H1 (cell line): ENCODE measurements around the gene GNAQ. TPM values are rescaled to one million over a fixed set of nuclear protein-coding genes. Genes with fewer than 3 reads are reported as not detected.

Experiments
- CTCF ChIA-PET: fragments of 300-600 bp; sonication (Branson Sonifier 250); formaldehyde crosslinking; loops from one replicate; lab custom pipeline; 2021; ENCODE audit not compliant: partially characterized antibody; lab: Charles Lee
- POLR2A ChIA-PET: fragments of 300-600 bp; sonication (Branson Sonifier 250); formaldehyde crosslinking; loops from one replicate; lab custom pipeline; 2021; ENCODE audit warnings: inconsistent platforms; ENCODE audit not compliant: partially characterized antibody; lab: Charles Lee
- DNase-seq, 2 experiments: peaks; one replicate each; pipeline versions ENCODE4 v3.0.0 to v3.0.0-alpha.2; 2010 to 2022; ENCODE audit warnings: low spot score in 2 of 2, low read depth in 1 of 2, mixed read lengths in 1 of 2
- FAIRE-seq: peaks from 2 replicates; lab custom pipeline; 2011; peaks lifted over from hg19 to GRCh38; lab: Jason Lieb, UNC
- H2AFZ ChIP-seq: 2 replicates; pipeline ENCODE4 v1.8.1; 2012; ENCODE audit warnings: low read length, inconsistent platforms
- H2AK5ac ChIP-seq: 2 replicates; pipeline ENCODE4 v1.6.1; 2013; ENCODE audit warnings: low read depth, low read length
- H2BK120ac ChIP-seq: replicated peaks from 2 replicates; pipeline ENCODE3; 2013; ENCODE audit warnings: low read depth, low read length, inconsistent platforms
- H2BK12ac ChIP-seq: 2 replicates; pipeline ENCODE4 v1.6.1; 2013; ENCODE audit warnings: low read depth, low read length
- H2BK15ac ChIP-seq: 2 replicates; pipeline ENCODE4 v1.6.1; 2013; ENCODE audit warnings: low read length
- H2BK20ac ChIP-seq: 2 replicates; pipeline ENCODE4 v1.6.1; 2013; ENCODE audit warnings: low read length
- H2BK5ac ChIP-seq: 2 replicates; pipeline ENCODE4 v1.6.1; 2013; ENCODE audit warnings: low read depth, low read length
- H3K14ac ChIP-seq: 2 replicates; pipeline ENCODE4 v1.6.1; 2013; ENCODE audit warnings: inconsistent platforms; ENCODE audit not compliant: insufficient read length
- H3K18ac ChIP-seq: 2 replicates; pipeline ENCODE4 v1.6.1; 2013; ENCODE audit warnings: low read length; ENCODE audit errors: extremely low read depth
- H3K23ac ChIP-seq: 2 replicates; pipeline ENCODE4 v1.6.1; 2013; ENCODE audit warnings: inconsistent platforms; ENCODE audit not compliant: insufficient read length
- H3K23me2 ChIP-seq: 2 replicates; pipeline ENCODE4 v1.6.1; 2013; ENCODE audit warnings: low read depth, low read length
- H3K27ac ChIP-seq: 2 replicates; pipeline ENCODE4 v1.6.1; 2011; ENCODE audit warnings: low read depth, low read length, inconsistent platforms
- H3K27me3 ChIP-seq, 4 experiments: replicated peaks in 1 of 4; 1 replicate in 1 of 4; 2 replicates in 3 of 4; pipeline versions ENCODE4 v1.6.1 to v1.8.1; 2011 to 2013; ENCODE audit warnings: low read length in 3 of 4, mild to moderate bottlenecking in 3 of 4, inconsistent platforms in 2 of 4, mixed read lengths in 2 of 4, moderate library complexity in 1 of 4; ENCODE audit not compliant: control insufficient read depth in 3 of 4, insufficient read depth in 3 of 4; ENCODE audit errors: extremely low read depth in 1 of 4
- H3K36me3 ChIP-seq, 4 experiments: 2 replicates each; pipeline versions ENCODE4 v1.6.1 to v1.8.1; 2011 to 2013; ENCODE audit warnings: mild to moderate bottlenecking in 4 of 4, low read length in 3 of 4, moderate library complexity in 2 of 4, control low read depth in 1 of 4, inconsistent platforms in 1 of 4; ENCODE audit not compliant: insufficient read depth in 4 of 4, control insufficient read depth in 2 of 4
- H3K4ac ChIP-seq: replicated peaks from 2 replicates; pipeline ENCODE3; 2013; ENCODE audit warnings: low read length, low read depth, mixed read lengths, inconsistent platforms; ENCODE audit not compliant: insufficient read length
- H3K4me1 ChIP-seq, 4 experiments: replicated peaks in 1 of 4; 1 replicate in 1 of 4; 2 replicates in 3 of 4; pipeline versions ENCODE4 v1.6.1 to v1.8.1; 2011 to 2013; ENCODE audit warnings: low read length in 3 of 4, inconsistent platforms in 2 of 4, mixed read lengths in 1 of 4; ENCODE audit not compliant: insufficient read depth in 4 of 4, control insufficient read depth in 3 of 4
- H3K4me2 ChIP-seq, 2 experiments: 2 replicates each; pipeline versions ENCODE4 v1.6.1 to v1.8.1; 2011 to 2013; ENCODE audit warnings: low read depth in 2 of 2, low read length in 2 of 2, control low read depth in 1 of 2, inconsistent platforms in 1 of 2, mild to moderate bottlenecking in 1 of 2; ENCODE audit not compliant: insufficient read depth in 1 of 2
- H3K4me3 ChIP-seq, 4 experiments: fragments of 200-600, 300-600 bp in 1 of 4; sonication (generic), shearing (Covaris generic), sonication (Bioruptor Twin) in 1 of 4; 2 replicates each; pipeline versions ENCODE4 v1.5.1 to v1.8.1; 2011 to 2016; ENCODE audit warnings: low read length in 4 of 4, low read depth in 3 of 4, control low read depth in 2 of 4, inconsistent platforms in 2 of 4, mild to moderate bottlenecking in 2 of 4, mixed read lengths in 1 of 4, moderate library complexity in 1 of 4; ENCODE audit not compliant: insufficient read depth in 2 of 4; ENCODE audit errors: extremely low read depth in 1 of 4
- H3K56ac ChIP-seq: replicated peaks from 2 replicates; pipeline ENCODE3; 2013; ENCODE audit warnings: low read depth, mild to moderate bottlenecking, mixed read lengths, low read length, inconsistent platforms; ENCODE audit not compliant: insufficient read length
- H3K79me1 ChIP-seq: 2 replicates; pipeline ENCODE4 v1.6.1; 2013; ENCODE audit warnings: low read depth, low read length, control low read depth
- H3K79me2 ChIP-seq, 2 experiments: 2 replicates each; pipeline versions ENCODE4 v1.6.1 to v1.8.1; 2012 to 2013; ENCODE audit warnings: low read length in 2 of 2, mild to moderate bottlenecking in 2 of 2, inconsistent platforms in 1 of 2; ENCODE audit not compliant: insufficient read depth in 2 of 2, control insufficient read depth in 1 of 2
- H3K9ac ChIP-seq, 4 experiments: replicated peaks in 1 of 4; 1 replicate in 1 of 4; 2 replicates in 3 of 4; pipeline versions ENCODE4 v1.6.1 to v1.8.1; 2011 to 2013; ENCODE audit warnings: low read depth in 3 of 4, low read length in 3 of 4, control low read depth in 2 of 4, mild to moderate bottlenecking in 2 of 4, moderate library complexity in 2 of 4, inconsistent platforms in 1 of 4; ENCODE audit errors: extremely low read depth in 1 of 4
- H3K9me3 ChIP-seq, 2 experiments: 2 replicates each; pipeline versions ENCODE4 v1.6.1 to v1.8.1; 2012 to 2013; ENCODE audit warnings: mild to moderate bottlenecking in 2 of 2, moderate library complexity in 2 of 2, control low read depth in 1 of 2, inconsistent platforms in 1 of 2, low read depth in 1 of 2, low read length in 1 of 2, mixed read lengths in 1 of 2; ENCODE audit not compliant: insufficient read depth in 2 of 2
- H4K20me1 ChIP-seq, 2 experiments: replicated peaks in 1 of 2; 2 replicates each; pipeline versions ENCODE3 to v1.8.1; 2011 to 2013; ENCODE audit warnings: inconsistent platforms in 2 of 2, low read length in 2 of 2, mild to moderate bottlenecking in 1 of 2; ENCODE audit not compliant: insufficient read depth in 2 of 2, control insufficient read depth in 1 of 2
- H4K5ac ChIP-seq: 2 replicates; pipeline ENCODE4 v1.6.1; 2013; ENCODE audit warnings: low read length, low read depth, mixed read lengths, inconsistent platforms; ENCODE audit not compliant: insufficient read length
- H4K8ac ChIP-seq: 2 replicates; pipeline ENCODE4 v1.8.0; 2013; ENCODE audit warnings: mild to moderate bottlenecking, moderate library complexity, low read length, inconsistent platforms; ENCODE audit not compliant: insufficient read depth; ENCODE audit errors: extremely low read depth
- H4K91ac ChIP-seq: replicated peaks from 2 replicates; pipeline ENCODE3; 2013; ENCODE audit warnings: low read length, mixed read lengths, inconsistent platforms; ENCODE audit not compliant: insufficient read length
- ASH2L ChIP-seq: fragments of 200-600, 300-600 bp; sonication (generic); IDR thresholded peaks from one replicate; pipeline ENCODE4 v1.7.1; 2017; ENCODE audit warnings: low read length
- ATF3 ChIP-seq: IDR thresholded peaks from 2 replicates; pipeline ENCODE4 v1.6.1; 2011; ENCODE audit warnings: low read depth, mild to moderate bottlenecking, low read length; ENCODE audit not compliant: insufficient read depth
- CTBP2 ChIP-seq: IDR thresholded peaks from 2 replicates; pipeline ENCODE4 v1.7.0; 2011; ENCODE audit warnings: borderline replicate concordance, mild to moderate bottlenecking, moderate library complexity, mixed read lengths, low read length; ENCODE audit not compliant: insufficient read depth, insufficient read length
- EGR1 ChIP-seq: IDR thresholded peaks from 2 replicates; pipeline ENCODE4 v1.6.1; 2011; ENCODE audit warnings: low read depth, low read length, borderline replicate concordance
- EZH2 ChIP-seq: fragments of 200-600 bp; sonication (generic); IDR thresholded peaks from 2 replicates; pipeline ENCODE4 v1.7.1; 2012; ENCODE audit warnings: low read depth, mild to moderate bottlenecking, moderate library complexity, low read length, inconsistent platforms; ENCODE audit not compliant: severe bottlenecking
- KDM4A ChIP-seq: IDR thresholded peaks from one replicate; pipeline ENCODE4 v1.7.1; 2012; ENCODE audit warnings: low read depth, mild to moderate bottlenecking, moderate library complexity, low read length, inconsistent platforms; ENCODE audit not compliant: severe bottlenecking
- MAX ChIP-seq: IDR thresholded peaks from 2 replicates; pipeline ENCODE4 v1.6.1; 2012; ENCODE audit warnings: inconsistent platforms
- RFX5 ChIP-seq: IDR thresholded peaks from 2 replicates; pipeline ENCODE4 v1.6.1; 2011; ENCODE audit warnings: low read depth, low read length, improper control_type of control experiment, borderline replicate concordance
- RXRA ChIP-seq: IDR thresholded peaks from 2 replicates; pipeline ENCODE4 v1.6.1; 2011; ENCODE audit warnings: low read depth, mild to moderate bottlenecking, low read length, moderate library complexity; ENCODE audit not compliant: insufficient read depth
- SRF ChIP-seq: IDR thresholded peaks from 2 replicates; pipeline ENCODE4 v1.6.1; 2011; ENCODE audit warnings: mild to moderate bottlenecking, low read depth, low read length, moderate library complexity
- WGBS, 2 experiments: shearing (Covaris generic) in 1 of 2; methylation state at CpG; one replicate each; pipeline versions ENCODE4 v1.1.6 to v1.1.7; 2013 to 2015; ENCODE audit warnings: low lambda C conversion rate in 2 of 2, mixed read lengths in 2 of 2, inconsistent platforms in 1 of 2, low coverage in 1 of 2, missing lambda C conversion rate in 1 of 2; ENCODE audit not compliant: insufficient replicate concordance in 2 of 2, insufficient coverage in 1 of 2, insufficient read length in 1 of 2; ENCODE audit errors: extremely low coverage in 1 of 2, missing lambda C conversion rate in 1 of 2; 5-methylcytosine and 5-hydroxymethylcytosine counted together
- polyA plus RNA-seq, 7 experiments: library from polyadenylated mRNA; depleted of rRNA in 3 of 7; stranded (reverse) in 5 of 7; unstranded in 2 of 7; fragments of >200 nt in 5 of 7; fragments of 200-250 nt in 2 of 7; gene quantifications; 1 replicate in 5 of 7; 2 replicates in 1 of 7; 4 replicates in 1 of 7; pipeline versions ENCODE4 v1.2.1 to v1.2.3, GENCODE V29; 2011 to 2013; ENCODE audit warnings: missing spikeins in 2 of 7, mixed read lengths in 2 of 7
- total RNA-seq: library from RNA; stranded (reverse); fragmentation: NEBNext Ultra II Directional; extraction: Animal tissue kit (Norgen Biotek cat#: 25700); gene quantifications from 2 replicates; pipeline ENCODE4 v1.2.1, GENCODE V29; 2021

Gene GNAQ
- total and polyA plus RNA-seq, 2 of the 8 experiments (the other 6 are each of a cell fraction or from before 2014, with no cell fraction given) = 22.8 to 63.8 TPM

GRCh38 chr9:77911928-77912327, 119.7 kb downstream of the GNAQ start:
- no peaks in the 10 kb centered on the region; a peak in 1 of 8 replicates for H3K36me3 ChIP-seq
- no peak overlapping the region for H3K4me3 ChIP-seq
- peaks cover 0 to 2% (median 1%) of the 10 kb centered on the region in 4 experiments; a peak in 2 of 7 replicates for H3K4me1 ChIP-seq
- H2BK12ac ChIP-seq = no peak overlapping the region
- ChIA-PET CTCF (interaction anchor here (1.0 to 3.6 kb wide), 2 partner anchors 15 to 33 kb away, joined by 3 to 13 read pairs; no protein-coding TSS in a partner anchor), POLR2A (interaction anchor here (0.6 kb wide), 1 partner anchor 166 kb away, joined by 3 read pairs; no protein-coding TSS in a partner anchor)
- no peak overlapping the region for H3K27ac ChIP-seq
- peaks cover 0 to 1% of the 10 kb centered on the region in 2 experiments for H4K20me1 ChIP-seq
- no peak overlapping the region for H3K9ac ChIP-seq
- H3K23ac ChIP-seq = no peak overlapping the region
- no peak overlapping the region for H2BK20ac ChIP-seq
- no peaks in the 10 kb centered on the region for H3K23me2 ChIP-seq
- no peak overlapping the region for H2AK5ac ChIP-seq
- H2AFZ ChIP-seq = no peak overlapping the region
- peaks cover 0 to 13% of the 10 kb centered on the region in 2 experiments; a peak in 3 of 4 replicates for H3K79me2 ChIP-seq
- H3K9me3 ChIP-seq = no peaks in the 10 kb centered on the region
- H3K56ac ChIP-seq = no peak overlapping the region
- no peak overlapping the region for H3K4ac ChIP-seq
- H3K14ac ChIP-seq = no peak overlapping the region
- DNase-seq (no peak), FAIRE-seq (no peak)
- no peak overlapping the region for H4K5ac ChIP-seq
- H3K4me2 ChIP-seq = no peak overlapping the region
- H3K27me3 ChIP-seq = no peaks in the 10 kb centered on the region
- H2BK15ac ChIP-seq = no peak overlapping the region
- H2BK5ac ChIP-seq = no peak overlapping the region
- H4K8ac ChIP-seq = no peak overlapping the region
- H2BK120ac ChIP-seq = no peak overlapping the region
- H3K18ac ChIP-seq = no peak overlapping the region
- H3K79me1 ChIP-seq = no peaks in the 10 kb centered on the region; the same call in 1 of the 2 replicates
- H4K91ac ChIP-seq = no peak overlapping the region
- 90% methylated on average over 2 of the region's 2 CpGs; no CpG with 5 or more reads in 1 of the 2 experiments for WGBS, 2 experiments
- TF ChIP-seq EZH2 (no peak), ATF3 (no peak), RXRA (no peak), ASH2L (no peak), KDM4A (no peak), EGR1 (no peak), MAX (no peak), RFX5 (no peak), CTBP2 (no peak), SRF (no peak)
